H9 (cell line): Measurements from ENCODE around the gene PRRC1. TPM values are rescaled to one million over a fixed set of nuclear protein-coding genes. Genes with fewer than 3 reads are reported as not detected.

Experiments
- DNase-seq: peaks from one replicate; pipeline ENCODE4 v3.0.0-alpha.2; 2017
- H2AFZ ChIP-seq: one replicate; pipeline ENCODE4 v1.6.1; 2013; ENCODE audit warnings: mild to moderate bottlenecking, low read length, control low read depth, moderate library complexity
- H2AK5ac ChIP-seq: 2 replicates; pipeline ENCODE4 v1.6.1; 2013; ENCODE audit warnings: low read length, control low read depth, mixed read lengths; ENCODE audit not compliant: insufficient read length
- H2BK120ac ChIP-seq: one replicate; pipeline ENCODE4 v1.6.1; 2013; ENCODE audit warnings: low read depth, mild to moderate bottlenecking, low read length, control low read depth, inconsistent platforms; ENCODE audit not compliant: poor library complexity, severe bottlenecking
- H2BK12ac ChIP-seq: 2 replicates; pipeline ENCODE4 v1.6.1; 2013; ENCODE audit warnings: low read length, control low read depth, mixed read lengths, low read depth; ENCODE audit not compliant: insufficient read length
- H2BK15ac ChIP-seq: 2 replicates; pipeline ENCODE4 v1.6.1; 2013; ENCODE audit warnings: low read depth, low read length, control low read depth
- H2BK20ac ChIP-seq: one replicate; pipeline ENCODE4 v1.6.1; 2013; ENCODE audit warnings: low read depth, mild to moderate bottlenecking, low read length, control low read depth, inconsistent platforms; ENCODE audit not compliant: poor library complexity, severe bottlenecking
- H2BK5ac ChIP-seq: 2 replicates; pipeline ENCODE4 v1.6.1; 2013; ENCODE audit warnings: low read length, control low read depth, mixed read lengths; ENCODE audit not compliant: insufficient read length
- H3K14ac ChIP-seq: 2 replicates; pipeline ENCODE4 v1.6.1; 2013; ENCODE audit warnings: low read length, control low read depth; ENCODE audit not compliant: insufficient read depth
- H3K18ac ChIP-seq: 2 replicates; pipeline ENCODE4 v1.6.1; 2013; ENCODE audit warnings: low read depth, mild to moderate bottlenecking, mixed read lengths, low read length, control low read depth; ENCODE audit not compliant: insufficient read length
- H3K23ac ChIP-seq: 2 replicates; pipeline ENCODE4 v1.6.1; 2013; ENCODE audit warnings: low read length, control low read depth, mixed read lengths, low read depth; ENCODE audit not compliant: insufficient read length
- H3K23me2 ChIP-seq: 2 replicates; pipeline ENCODE4 v1.6.1; 2013; ENCODE audit warnings: low read depth, mild to moderate bottlenecking, mixed read lengths, low read length, control low read depth; ENCODE audit not compliant: insufficient read length, poor library complexity, severe bottlenecking
- H3K27ac ChIP-seq: 2 replicates; pipeline ENCODE4 v1.5.1; 2013; ENCODE audit warnings: low read length, control low read depth, mixed read lengths, low read depth; ENCODE audit not compliant: insufficient read length
- H3K27me3 ChIP-seq: 2 replicates; pipeline ENCODE4 v1.6.1; 2013; ENCODE audit warnings: low read length, control low read depth, inconsistent platforms; ENCODE audit not compliant: insufficient read depth
- H3K4ac ChIP-seq: 2 replicates; pipeline ENCODE4 v1.6.1; 2013; ENCODE audit warnings: low read depth, mild to moderate bottlenecking, control low read depth, inconsistent platforms, low read length, moderate library complexity
- H3K4me1 ChIP-seq: 2 replicates; pipeline ENCODE4 v1.6.1; 2013; ENCODE audit warnings: low read length, control low read depth, inconsistent platforms; ENCODE audit not compliant: insufficient read depth
- H3K4me2 ChIP-seq: 2 replicates; pipeline ENCODE4 v1.6.1; 2013; ENCODE audit warnings: low read length, control low read depth, mixed read lengths; ENCODE audit not compliant: insufficient read length, insufficient read depth
- H3K56ac ChIP-seq: 2 replicates; pipeline ENCODE4 v1.6.1; 2013; ENCODE audit warnings: low read depth, mild to moderate bottlenecking, mixed read lengths, low read length, control low read depth; ENCODE audit not compliant: insufficient read length
- H3K79me1 ChIP-seq: 2 replicates; pipeline ENCODE4 v1.6.1; 2013; ENCODE audit warnings: low read depth, mild to moderate bottlenecking, moderate library complexity, low read length, control low read depth, inconsistent platforms; ENCODE audit not compliant: insufficient read depth, poor library complexity, severe bottlenecking
- H3K79me2 ChIP-seq: 2 replicates; pipeline ENCODE4 v1.6.1; 2013; ENCODE audit warnings: low read length, control low read depth, inconsistent platforms; ENCODE audit not compliant: insufficient read depth
- H3K9ac ChIP-seq: 2 replicates; pipeline ENCODE4 v1.6.1; 2013; ENCODE audit warnings: low read length, control low read depth, mixed read lengths; ENCODE audit not compliant: insufficient read length; ENCODE audit errors: extremely low read depth
- H3K9me3 ChIP-seq: one replicate; pipeline ENCODE4 v1.6.1; 2013; ENCODE audit warnings: low read depth, low read length, inconsistent platforms; ENCODE audit not compliant: control insufficient read depth
- H3T11ph ChIP-seq: one replicate; pipeline ENCODE4 v1.6.1; 2013; ENCODE audit warnings: mild to moderate bottlenecking, low read length, control low read depth, inconsistent platforms
- H4K20me1 ChIP-seq: one replicate; pipeline ENCODE4 v1.6.1; 2013; ENCODE audit not compliant: control insufficient read depth, insufficient read length, insufficient read depth
- H4K5ac ChIP-seq: 2 replicates; pipeline ENCODE4 v1.6.1; 2013; ENCODE audit warnings: low read depth, mild to moderate bottlenecking, mixed read lengths, low read length, control low read depth; ENCODE audit not compliant: insufficient read length
- H4K8ac ChIP-seq: replicated peaks from 2 replicates; pipeline ENCODE4 v1.6.1; 2013; ENCODE audit warnings: low read length, control low read depth, mixed read lengths, low read depth; ENCODE audit not compliant: insufficient read length
- H4K91ac ChIP-seq: 2 replicates; pipeline ENCODE4 v1.6.1; 2013; ENCODE audit warnings: low read depth, mild to moderate bottlenecking, moderate library complexity, mixed read lengths, low read length, control low read depth; ENCODE audit not compliant: insufficient read length
- H3K27ac Mint-ChIP-seq, 3 experiments: 2 replicates in 2 of 3; 3 replicates in 1 of 3; pipeline ENCODE4 v1.8.0; 2020 to 2021; ENCODE audit warnings: mixed read lengths in 3 of 3, mild to moderate bottlenecking in 1 of 3, moderate library complexity in 1 of 3
- H3K27me3 Mint-ChIP-seq: 2 replicates; pipeline ENCODE4 v1.8.0; 2021; ENCODE audit warnings: low read depth, mild to moderate bottlenecking, moderate library complexity, mixed read lengths
- H3K36me3 Mint-ChIP-seq, 3 experiments: 2 replicates in 2 of 3; 3 replicates in 1 of 3; pipeline ENCODE4 v1.8.0; 2020 to 2021; ENCODE audit warnings: low read depth in 3 of 3, mixed read lengths in 3 of 3; ENCODE audit not compliant: insufficient read depth in 1 of 3
- H3K4me1 Mint-ChIP-seq, 2 experiments: 2 replicates each; pipeline ENCODE4 v1.8.0; 2020; ENCODE audit warnings: mixed read lengths in 2 of 2
- H3K4me3 Mint-ChIP-seq, 2 experiments: 2 replicates in 1 of 2; 3 replicates in 1 of 2; pipeline ENCODE4 v1.8.0; 2020 to 2021; ENCODE audit warnings: mild to moderate bottlenecking in 2 of 2, mixed read lengths in 2 of 2, moderate library complexity in 1 of 2
- H3K9me3 Mint-ChIP-seq, 2 experiments: 2 replicates in 1 of 2; 3 replicates in 1 of 2; pipeline ENCODE4 v1.8.0; 2020; ENCODE audit warnings: mild to moderate bottlenecking in 2 of 2, mixed read lengths in 2 of 2, moderate library complexity in 1 of 2
- WGBS: extraction: QIAGEN DNeasy Blood & Tissue Kit; methylation state at CpG from one replicate; pipeline ENCODE4 v1.1.7; 2013; ENCODE audit warnings: missing lambda C conversion rate, low lambda C conversion rate, mixed read lengths; ENCODE audit not compliant: insufficient read length; ENCODE audit errors: extremely low coverage; 5-methylcytosine and 5-hydroxymethylcytosine counted together
- total RNA-seq: library from RNA; stranded (reverse); gene quantifications from 2 replicates; pipeline ENCODE4 v1.2.1, GENCODE V29; 2021
- TF ChIP-seq, protein P1 (sequence below): fragments of 200-600 bp; sonication (generic); conservative IDR thresholded peaks from 3 replicates; pipeline ENCODE4 v1.8.0; 2021; ENCODE audit warnings: antibody characterized with exemption, mild to moderate bottlenecking

The PRRC1 gene
- total RNA-seq, 1 experiment from 2014 or later: 70.7 TPM

DNA sequence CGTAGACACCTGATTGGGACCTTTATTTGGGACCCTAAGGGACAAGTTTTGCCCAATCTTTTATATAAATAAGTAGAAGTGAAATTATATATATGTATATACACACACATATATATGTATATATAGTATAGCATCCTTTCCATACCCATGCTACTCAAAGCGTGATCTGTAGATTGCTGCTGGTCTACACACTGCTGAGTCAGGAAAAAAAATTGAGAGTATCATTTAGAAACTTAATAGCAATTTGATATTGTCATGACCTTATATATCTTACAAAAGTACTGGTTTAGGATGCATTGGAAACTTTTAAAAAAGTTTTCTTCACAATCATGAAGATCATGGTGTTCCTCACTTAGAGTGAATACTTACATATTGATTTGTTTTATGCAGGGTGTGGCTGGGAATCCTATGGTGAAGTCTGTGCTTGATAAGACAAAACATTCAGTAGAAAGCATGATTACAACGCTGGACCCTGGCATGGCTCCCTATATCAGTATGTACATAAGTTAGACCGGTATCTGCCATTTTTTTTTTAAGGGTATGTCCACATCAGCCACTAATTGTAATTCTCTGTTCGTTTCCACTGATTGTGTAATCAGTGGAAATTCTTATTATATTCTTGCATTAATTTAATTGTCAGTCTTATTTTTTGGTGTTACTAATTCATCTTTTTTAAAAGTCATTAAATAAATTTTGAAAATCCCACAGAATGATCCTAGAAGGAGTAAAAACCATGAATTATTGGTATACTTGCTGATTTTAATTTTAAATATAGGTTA lies 12.7 kb downstream of the PRRC1 start:
- Histone ChIP-seq H4K8ac (no peak overlapping the region), H4K91ac (no peak overlapping the region), H2AK5ac (no peak overlapping the region), H3T11ph (no peak overlapping the region), H3K56ac (no peak overlapping the region), H3K9ac (no peak overlapping the region), H4K20me1 (no peaks in the 10 kb centered on the region), H3K4me2 (no peak overlapping the region), H2BK12ac (no peak overlapping the region), H3K79me2 (no peaks in the 10 kb centered on the region; the same call in 1 of the 2 replicates), H3K9me3 (no peaks in the 10 kb centered on the region), H3K79me1 (no peaks in the 10 kb centered on the region), H3K23me2 (no peaks in the 10 kb centered on the region), H4K5ac (no peak overlapping the region), H3K4me1 (no peaks in the 10 kb centered on the region), H2AFZ (no peak overlapping the region), H2BK120ac (no peak overlapping the region), H3K4ac (no peak overlapping the region), H2BK15ac (no peak overlapping the region), H2BK20ac (no peak overlapping the region), H3K14ac (no peak overlapping the region), H3K27ac (no peak overlapping the region), H3K23ac (no peak overlapping the region), H3K27me3 (no peaks in the 10 kb centered on the region), H2BK5ac (no peak overlapping the region), H3K18ac (no peak overlapping the region)
- DNase-seq: no peak
- Mint-ChIP-seq H3K27me3 (no peaks in the 10 kb centered on the region), H3K27ac (no peak overlapping the region), H3K9me3 (no peaks in the 10 kb centered on the region), H3K36me3 (peaks cover 32 to 82% (median 79%) of the 10 kb centered on the region in 3 experiments; a peak in 6 of 7 replicates), H3K4me3 (no peak overlapping the region), H3K4me1 (no peaks in the 10 kb centered on the region)
- no CpG with 5 or more reads among the region's 5 CpGs for WGBS
- TF ChIP-seq, protein P1, sequence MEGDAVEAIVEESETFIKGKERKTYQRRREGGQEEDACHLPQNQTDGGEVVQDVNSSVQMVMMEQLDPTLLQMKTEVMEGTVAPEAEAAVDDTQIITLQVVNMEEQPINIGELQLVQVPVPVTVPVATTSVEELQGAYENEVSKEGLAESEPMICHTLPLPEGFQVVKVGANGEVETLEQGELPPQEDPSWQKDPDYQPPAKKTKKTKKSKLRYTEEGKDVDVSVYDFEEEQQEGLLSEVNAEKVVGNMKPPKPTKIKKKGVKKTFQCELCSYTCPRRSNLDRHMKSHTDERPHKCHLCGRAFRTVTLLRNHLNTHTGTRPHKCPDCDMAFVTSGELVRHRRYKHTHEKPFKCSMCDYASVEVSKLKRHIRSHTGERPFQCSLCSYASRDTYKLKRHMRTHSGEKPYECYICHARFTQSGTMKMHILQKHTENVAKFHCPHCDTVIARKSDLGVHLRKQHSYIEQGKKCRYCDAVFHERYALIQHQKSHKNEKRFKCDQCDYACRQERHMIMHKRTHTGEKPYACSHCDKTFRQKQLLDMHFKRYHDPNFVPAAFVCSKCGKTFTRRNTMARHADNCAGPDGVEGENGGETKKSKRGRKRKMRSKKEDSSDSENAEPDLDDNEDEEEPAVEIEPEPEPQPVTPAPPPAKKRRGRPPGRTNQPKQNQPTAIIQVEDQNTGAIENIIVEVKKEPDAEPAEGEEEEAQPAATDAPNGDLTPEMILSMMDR: no peak
